ENCODE data around the gene CCPG1.
A peak's percentile ranks its signal among the peaks of the same experiment; 100 is the strongest.

Gene CCPG1

GRCh38 chr15:55318588-55319494 lies 89.3 kb downstream of the CCPG1 start, which contains the start of the genes PIGB and PIGBOS1:
PIGB (plus strand) TSS chr15:55319222; CDS start chr15:55319251, 29 bp downstream.
PIGBOS1 (minus strand) TSS chr15:55319123; CDS start chr15:55317792, 1,331 bp downstream.
- peak; percentile 58 to 67 for DNase-seq (ENCODE audit: low read depth in 2 of 2)
